ENCODE data around the gene SP140.

SP140 gene

DNA sequence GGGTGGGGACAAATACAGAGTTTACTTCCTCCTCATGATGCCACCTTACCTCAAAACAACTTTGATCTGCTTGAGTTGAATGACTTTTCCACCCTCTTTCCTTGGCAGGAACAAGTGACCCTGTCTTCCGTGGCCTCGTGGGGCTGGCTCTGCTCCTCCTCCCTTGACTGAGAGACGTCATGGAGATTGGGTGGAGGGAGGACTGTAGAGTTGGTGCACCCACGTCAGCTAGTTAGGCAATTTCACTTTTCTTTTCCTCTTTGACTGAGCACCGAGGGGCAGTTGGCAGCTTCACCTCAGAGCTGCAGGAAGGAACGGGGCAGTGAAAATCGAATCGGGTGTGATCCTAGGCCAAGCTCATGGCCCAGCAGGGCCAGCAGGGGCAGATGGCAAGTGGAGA lies at the start of gene SP140:
TSS of gene SP140 (plus strand) at position 251 of the 400 bp plus-strand sequence. CDS start at position 360, 109 bp downstream.
- no peak within 1 kb of the TSS for H3K4me3 ChIP-seq (ENCODE audit: low read length)
- no peaks in the 10 kb centered on the region for H3K9me3 ChIP-seq (ENCODE audit: control insufficient read depth, low read length)
- H3K9ac ChIP-seq (ENCODE audit: low read length): peak within 1 kb of the TSS; percentile 33
- no peaks in the 10 kb centered on the region for H3K36me3 ChIP-seq (ENCODE audit: control insufficient read depth, insufficient read depth, low read length)
- H3K4me1 ChIP-seq (ENCODE audit: control insufficient read depth, insufficient read depth, low read length): peaks cover 2% of the 10 kb centered on the region
- H3K27me3 ChIP-seq (ENCODE audit: control insufficient read depth, insufficient read depth, low read length): no peaks in the 10 kb centered on the region

DNA sequence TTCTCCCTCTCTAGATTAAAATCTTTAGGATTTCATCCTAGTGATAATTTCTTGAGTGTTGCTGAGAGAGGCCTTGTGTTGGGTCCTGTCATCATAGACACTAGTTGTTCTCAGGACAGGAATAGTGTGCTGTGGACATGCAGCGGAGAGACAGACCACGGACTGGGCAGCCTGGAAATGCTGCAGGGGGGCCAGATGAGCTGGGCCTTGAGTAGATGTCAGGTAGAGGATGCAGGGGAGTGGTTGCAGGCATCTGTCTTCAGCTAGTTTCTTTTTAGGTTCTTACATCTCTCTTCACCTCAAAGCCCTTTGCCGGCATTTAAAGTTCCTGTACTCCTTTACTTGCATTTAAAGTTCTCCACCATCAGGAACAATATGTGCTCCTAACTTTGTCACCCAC lies 48.5 kb upstream of the SP140 start:
- peaks cover 6% of the 10 kb centered on the region for H3K36me3 ChIP-seq (ENCODE audit: control insufficient read depth, insufficient read depth, low read length)
- H3K27me3 ChIP-seq (ENCODE audit: control insufficient read depth, insufficient read depth, low read length): no peaks in the 10 kb centered on the region
- H3K4me3 ChIP-seq (ENCODE audit: low read length): no peak overlapping the region
- no peaks in the 10 kb centered on the region for H3K4me1 ChIP-seq (ENCODE audit: control insufficient read depth, insufficient read depth, low read length)
- H3K9me3 ChIP-seq (ENCODE audit: control insufficient read depth, low read length): no peaks in the 10 kb centered on the region
- no peak overlapping the region for H3K9ac ChIP-seq (ENCODE audit: low read length)

DNA sequence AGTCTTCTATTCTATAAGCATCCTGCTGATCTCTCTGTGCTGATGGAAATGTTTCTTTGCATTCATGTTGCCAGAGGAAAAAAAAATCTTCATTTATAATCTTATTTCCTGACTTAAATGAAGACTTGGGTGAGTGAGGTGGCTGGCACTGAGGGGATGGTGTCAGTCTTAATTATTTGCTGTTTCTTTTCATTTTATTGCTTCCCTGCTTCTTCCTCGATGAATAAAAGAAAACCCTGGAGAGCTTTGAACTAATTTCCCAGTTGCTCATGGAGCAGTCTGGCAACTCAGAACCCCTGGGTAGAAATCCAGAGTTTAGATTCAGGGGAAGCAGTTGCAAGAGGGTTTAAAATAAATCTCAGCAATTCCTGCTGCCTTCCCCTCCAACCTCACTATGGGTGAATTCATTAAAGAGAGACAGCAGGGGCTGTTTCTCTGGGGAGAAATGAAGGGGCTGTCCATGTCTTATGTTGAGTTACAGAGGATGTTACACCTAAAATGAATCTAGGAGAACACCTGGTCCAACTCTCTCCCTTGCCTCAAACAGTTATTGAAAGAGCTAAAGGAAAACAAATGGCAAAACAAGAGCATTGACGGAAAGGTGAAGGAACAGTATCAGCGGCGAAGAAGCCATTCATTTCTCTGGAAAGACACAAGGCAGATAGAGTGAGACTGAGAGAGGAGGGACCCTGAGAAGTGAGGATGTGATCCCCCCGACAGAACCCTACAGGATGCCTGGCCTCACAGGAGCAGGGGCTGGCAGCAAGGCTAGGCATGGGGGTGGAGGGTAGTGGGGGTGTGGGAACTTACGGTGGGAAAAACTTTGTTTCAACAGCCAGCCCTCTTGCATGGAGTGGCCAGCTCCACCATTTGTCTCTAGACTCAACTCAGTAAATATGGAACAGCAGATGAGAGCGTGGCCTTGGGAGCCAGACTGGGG lies 46.7 kb upstream of the SP140 start:
- peaks cover 6% of the 10 kb centered on the region for H3K36me3 ChIP-seq (ENCODE audit: control insufficient read depth, insufficient read depth, low read length)
- no peak overlapping the region for H3K9ac ChIP-seq (ENCODE audit: low read length)
- no peaks in the 10 kb centered on the region for H3K27me3 ChIP-seq (ENCODE audit: control insufficient read depth, insufficient read depth, low read length)
- no peaks in the 10 kb centered on the region for H3K9me3 ChIP-seq (ENCODE audit: control insufficient read depth, low read length)
- no peak overlapping the region for H3K4me3 ChIP-seq (ENCODE audit: low read length)
- no peaks in the 10 kb centered on the region for H3K4me1 ChIP-seq (ENCODE audit: control insufficient read depth, insufficient read depth, low read length)

DNA sequence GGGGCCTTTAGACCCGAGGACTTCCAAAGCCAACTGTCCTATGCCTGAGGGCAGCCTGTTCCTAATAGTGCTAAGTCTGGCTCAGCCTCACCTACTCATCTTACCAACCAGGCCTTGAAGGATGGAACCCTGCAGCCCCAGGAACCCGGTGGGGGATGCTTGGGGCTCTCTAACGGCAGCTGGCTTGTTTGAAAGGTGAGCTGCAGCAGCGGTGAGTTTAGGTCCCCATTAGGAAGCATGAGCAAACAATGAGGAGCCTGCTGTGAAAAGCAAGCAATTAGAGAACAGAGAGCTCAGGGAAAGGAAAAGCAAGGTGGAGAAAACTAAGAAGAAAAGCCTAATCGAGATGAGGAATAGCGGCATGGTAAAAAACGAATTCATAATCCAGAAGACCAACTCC lies 45.6 kb upstream of the SP140 start:
- Histone ChIP-seq H3K36me3 (ENCODE audit: control insufficient read depth, insufficient read depth, low read length) (peaks cover 6% of the 10 kb centered on the region), H3K4me3 (ENCODE audit: low read length) (no peak overlapping the region), H3K4me1 (ENCODE audit: control insufficient read depth, insufficient read depth, low read length) (no peaks in the 10 kb centered on the region)

DNA sequence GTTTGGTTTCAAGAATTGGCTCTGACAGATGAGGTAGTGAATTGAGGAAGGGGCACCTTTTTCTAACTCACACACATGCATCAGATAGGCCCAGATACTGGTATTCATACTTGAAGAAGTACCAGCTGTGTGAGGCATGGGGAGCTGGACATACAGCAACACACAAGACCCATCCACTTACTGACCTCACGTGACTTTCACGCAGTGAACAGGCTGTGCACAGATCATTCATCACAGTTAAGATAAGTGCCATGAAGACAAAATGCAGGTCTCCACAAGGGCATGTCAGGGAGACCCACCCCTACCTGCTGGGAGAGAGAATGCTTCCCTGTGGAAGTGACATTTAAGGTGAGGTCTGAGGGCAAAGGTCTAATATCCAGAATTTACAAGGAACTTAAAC lies 44.3 kb upstream of the SP140 start:
- Histone ChIP-seq H3K4me1 (ENCODE audit: control insufficient read depth, insufficient read depth, low read length) (no peaks in the 10 kb centered on the region), H3K9me3 (ENCODE audit: control insufficient read depth, low read length) (no peaks in the 10 kb centered on the region), H3K9ac (ENCODE audit: low read length) (no peak overlapping the region), H3K27me3 (ENCODE audit: control insufficient read depth, insufficient read depth, low read length) (no peaks in the 10 kb centered on the region), H3K36me3 (ENCODE audit: control insufficient read depth, insufficient read depth, low read length) (peaks cover 6% of the 10 kb centered on the region), H3K4me3 (ENCODE audit: low read length) (no peak overlapping the region)

More for the DNA sequence above, 45.6 kb upstream of the SP140 start:
- Histone ChIP-seq H3K9ac (ENCODE audit: low read length) (no peak overlapping the region), H3K9me3 (ENCODE audit: control insufficient read depth, low read length) (no peaks in the 10 kb centered on the region), H3K27me3 (ENCODE audit: control insufficient read depth, insufficient read depth, low read length) (no peaks in the 10 kb centered on the region)

DNA sequence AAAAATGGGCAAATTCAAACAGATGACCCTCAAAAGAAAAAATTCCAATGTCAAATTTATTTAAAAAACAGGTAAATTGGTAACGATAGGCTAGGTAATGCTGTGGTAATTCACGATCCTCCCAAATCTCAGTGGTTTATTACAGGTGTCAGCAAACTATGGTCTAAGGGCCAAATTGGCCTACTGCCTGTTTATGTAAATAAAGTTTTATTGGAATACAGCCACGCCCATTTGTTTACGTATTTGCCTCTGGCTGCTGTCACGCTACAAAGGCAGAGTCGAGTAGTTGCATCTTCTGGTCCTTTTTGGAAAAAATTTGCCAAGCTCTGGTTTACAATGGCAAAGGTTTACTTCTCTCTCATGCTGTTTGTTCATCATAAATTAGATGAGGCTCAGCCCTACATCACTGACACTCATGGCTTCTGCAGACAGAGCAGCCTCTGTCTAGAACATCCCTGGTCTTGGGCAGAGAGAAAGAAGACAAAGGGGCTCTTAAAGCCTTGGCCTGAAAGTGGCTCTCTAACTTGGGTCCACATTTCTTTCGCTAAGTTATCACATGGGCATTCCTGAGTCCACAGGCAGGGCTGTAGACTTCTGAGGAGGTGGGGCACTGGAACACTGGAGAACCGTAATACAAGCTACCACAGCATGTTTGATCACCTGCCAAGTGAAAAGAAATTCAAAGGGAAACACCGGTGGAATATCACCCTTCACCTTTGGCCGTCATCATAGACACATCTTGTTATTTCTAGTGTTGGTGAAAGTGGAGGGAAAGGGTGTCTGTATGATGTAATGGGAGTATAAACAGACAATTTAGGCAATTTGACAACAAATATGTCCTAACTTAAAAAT lies 40.6 kb upstream of the SP140 start:
- Histone ChIP-seq H3K36me3 (ENCODE audit: control insufficient read depth, insufficient read depth, low read length) (no peaks in the 10 kb centered on the region), H3K9me3 (ENCODE audit: control insufficient read depth, low read length) (no peaks in the 10 kb centered on the region), H3K4me1 (ENCODE audit: control insufficient read depth, insufficient read depth, low read length) (no peaks in the 10 kb centered on the region), H3K27me3 (ENCODE audit: control insufficient read depth, insufficient read depth, low read length) (no peaks in the 10 kb centered on the region), H3K9ac (ENCODE audit: low read length) (no peak overlapping the region), H3K4me3 (ENCODE audit: low read length) (no peak overlapping the region)

DNA sequence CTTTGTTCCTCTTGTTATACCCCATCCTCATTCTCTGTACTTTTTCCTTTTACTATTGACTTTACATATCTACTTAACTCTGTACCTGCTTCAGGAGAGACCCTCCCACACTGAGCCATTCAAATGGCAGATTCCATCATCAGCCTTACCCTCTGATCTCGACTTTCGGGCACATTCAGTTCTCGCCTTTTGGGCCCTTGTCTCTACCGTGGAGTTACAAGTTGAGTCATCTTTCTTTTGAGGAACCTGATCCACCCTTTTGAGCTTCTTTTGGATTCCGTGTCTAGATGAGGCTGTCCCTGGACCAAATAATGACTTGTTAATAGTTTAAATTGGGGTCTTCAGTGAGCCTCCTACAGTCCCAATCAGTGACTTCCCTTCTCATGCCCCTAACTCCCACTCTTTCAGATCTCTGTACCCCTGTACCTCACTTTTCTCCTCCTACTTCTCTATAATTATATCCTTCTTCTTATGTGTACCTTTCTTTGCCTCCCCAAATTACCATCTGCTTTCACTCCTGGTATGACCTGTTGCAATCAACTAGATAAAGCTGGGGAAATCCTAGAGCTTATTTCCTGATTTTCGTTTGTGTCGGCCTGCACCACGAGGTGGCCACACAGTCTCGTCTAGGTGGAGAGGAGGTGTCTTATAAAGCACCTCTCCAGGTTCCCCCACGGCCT lies 23.0 kb upstream of the SP140 start:
- H3K9me3 ChIP-seq (ENCODE audit: control insufficient read depth, low read length): no peaks in the 10 kb centered on the region
- no peak overlapping the region for H3K9ac ChIP-seq (ENCODE audit: low read length)
- H3K4me3 ChIP-seq (ENCODE audit: low read length): no peak overlapping the region
- no peaks in the 10 kb centered on the region for H3K4me1 ChIP-seq (ENCODE audit: control insufficient read depth, insufficient read depth, low read length)
- H3K27me3 ChIP-seq (ENCODE audit: control insufficient read depth, insufficient read depth, low read length): no peaks in the 10 kb centered on the region
- H3K36me3 ChIP-seq (ENCODE audit: control insufficient read depth, insufficient read depth, low read length): peaks cover 6% of the 10 kb centered on the region

DNA sequence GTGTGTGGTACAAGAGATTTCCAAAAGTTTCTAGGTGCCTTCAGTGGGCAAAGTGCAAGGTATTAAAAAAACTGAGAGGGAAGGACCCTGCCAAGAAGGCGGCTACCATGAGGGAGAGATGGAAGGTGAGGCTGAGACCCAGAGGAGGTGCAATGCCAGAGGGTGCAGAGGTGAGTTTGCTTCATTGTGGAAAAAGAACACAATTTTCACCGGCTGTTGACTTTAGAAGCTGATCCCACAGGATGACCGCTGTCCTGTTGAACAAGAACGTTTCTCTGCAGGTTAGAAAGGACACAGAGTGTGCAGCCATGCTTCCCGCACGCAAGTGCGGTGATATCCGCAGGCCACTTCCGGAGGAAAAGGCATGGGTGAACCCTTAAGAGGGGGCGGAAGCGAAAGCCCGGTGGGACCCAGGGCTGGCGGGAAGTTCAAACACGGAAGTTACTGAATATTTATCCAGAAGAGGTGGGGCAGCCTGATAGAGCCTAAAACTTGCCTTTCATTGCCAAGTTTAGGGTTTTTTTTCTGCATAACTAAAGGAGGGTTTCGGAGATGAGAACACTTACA lies 22.3 kb upstream of the SP140 start:
- H3K27me3 ChIP-seq (ENCODE audit: control insufficient read depth, insufficient read depth, low read length): no peaks in the 10 kb centered on the region
- no peaks in the 10 kb centered on the region for H3K4me1 ChIP-seq (ENCODE audit: control insufficient read depth, insufficient read depth, low read length)
- no peak overlapping the region for H3K4me3 ChIP-seq (ENCODE audit: low read length)
- no peaks in the 10 kb centered on the region for H3K9me3 ChIP-seq (ENCODE audit: control insufficient read depth, low read length)
- peaks cover 1% of the 10 kb centered on the region for H3K36me3 ChIP-seq (ENCODE audit: control insufficient read depth, insufficient read depth, low read length)
- no peak overlapping the region for H3K9ac ChIP-seq (ENCODE audit: low read length)

DNA sequence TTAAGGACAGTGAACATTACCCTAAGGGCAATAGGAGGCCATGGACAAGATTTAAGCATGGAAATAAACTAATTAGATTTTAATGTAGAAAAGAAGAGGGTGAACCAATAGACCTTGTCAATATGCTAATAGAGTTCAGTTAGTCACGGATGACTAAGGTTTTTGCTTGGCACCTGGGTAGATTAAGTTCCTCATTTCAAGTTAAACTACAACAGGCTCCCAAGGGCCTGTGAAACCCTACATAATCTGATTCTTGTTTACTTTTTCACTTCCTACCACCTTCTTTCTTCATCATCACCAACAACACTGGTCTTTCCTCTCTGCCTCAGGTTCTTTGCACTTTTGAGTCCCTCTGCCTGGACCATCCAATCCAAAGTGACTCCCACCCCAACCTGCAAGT lies 20.5 kb upstream of the SP140 start:
- no peaks in the 10 kb centered on the region for H3K36me3 ChIP-seq (ENCODE audit: control insufficient read depth, insufficient read depth, low read length)

DNA sequence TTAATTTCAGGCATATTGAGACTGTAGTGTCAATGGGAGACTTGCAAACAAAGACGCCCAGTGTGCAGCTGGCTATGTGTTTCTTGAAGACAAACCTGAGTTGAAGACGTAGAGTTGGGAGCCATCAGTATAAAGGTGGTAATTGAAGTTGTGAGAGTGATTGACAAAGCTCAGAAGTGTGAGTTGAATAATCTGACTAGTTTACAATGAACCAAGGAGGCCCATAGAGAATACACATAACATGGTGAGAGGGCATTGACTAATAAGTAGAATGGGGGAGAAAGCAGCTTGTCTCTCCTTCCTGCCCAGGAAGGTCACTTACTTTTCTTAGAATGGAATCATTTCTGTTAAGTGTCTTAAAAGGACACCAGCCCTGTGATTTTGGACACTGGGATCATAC lies 19.8 kb upstream of the SP140 start:
- Histone ChIP-seq H3K9me3 (ENCODE audit: control insufficient read depth, low read length) (no peaks in the 10 kb centered on the region), H3K36me3 (ENCODE audit: control insufficient read depth, insufficient read depth, low read length) (no peaks in the 10 kb centered on the region), H3K27me3 (ENCODE audit: control insufficient read depth, insufficient read depth, low read length) (no peaks in the 10 kb centered on the region), H3K9ac (ENCODE audit: low read length) (no peak overlapping the region), H3K4me1 (ENCODE audit: control insufficient read depth, insufficient read depth, low read length) (no peaks in the 10 kb centered on the region), H3K4me3 (ENCODE audit: low read length) (no peak overlapping the region)

More for the DNA sequence above, 20.5 kb upstream of the SP140 start:
- no peak overlapping the region for H3K4me3 ChIP-seq (ENCODE audit: low read length)
- no peaks in the 10 kb centered on the region for H3K27me3 ChIP-seq (ENCODE audit: control insufficient read depth, insufficient read depth, low read length)
- H3K9ac ChIP-seq (ENCODE audit: low read length): no peak overlapping the region
- H3K9me3 ChIP-seq (ENCODE audit: control insufficient read depth, low read length): no peaks in the 10 kb centered on the region
- H3K4me1 ChIP-seq (ENCODE audit: control insufficient read depth, insufficient read depth, low read length): no peaks in the 10 kb centered on the region

DNA sequence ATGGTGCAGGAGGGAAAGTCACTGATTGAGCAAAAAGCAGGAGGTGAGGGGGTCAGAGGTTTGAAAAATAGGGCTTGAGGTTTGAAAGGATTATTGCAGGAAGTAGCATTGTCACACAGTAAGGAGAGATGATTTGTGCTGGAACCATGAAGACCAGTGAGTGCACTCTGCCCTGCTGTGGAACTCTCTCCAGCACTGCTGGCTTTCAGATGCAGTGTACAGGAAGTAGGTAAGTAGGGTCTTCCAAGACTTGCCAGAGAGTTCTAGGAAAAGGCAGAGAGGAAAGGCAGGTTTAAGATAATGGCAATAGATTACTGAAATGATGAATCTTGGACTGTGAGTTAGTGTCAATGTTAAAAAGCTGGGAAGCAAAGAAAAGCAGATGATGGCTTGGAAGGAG lies 17.0 kb upstream of the SP140 start:
- no peaks in the 10 kb centered on the region for H3K4me1 ChIP-seq (ENCODE audit: control insufficient read depth, insufficient read depth, low read length)
- peaks cover 8% of the 10 kb centered on the region for H3K36me3 ChIP-seq (ENCODE audit: control insufficient read depth, insufficient read depth, low read length)
- no peak overlapping the region for H3K4me3 ChIP-seq (ENCODE audit: low read length)
- no peak overlapping the region for H3K9ac ChIP-seq (ENCODE audit: low read length)
- no peaks in the 10 kb centered on the region for H3K27me3 ChIP-seq (ENCODE audit: control insufficient read depth, insufficient read depth, low read length)
- no peaks in the 10 kb centered on the region for H3K9me3 ChIP-seq (ENCODE audit: control insufficient read depth, low read length)
